HG03457 (cell line): ENCODE measurements around the gene PRDM1.
"Not testable (repeated sequence)": the region's sequence is repeated elsewhere in the genome, so short reads cannot be mapped to it uniquely, and the experiment has no call there.

ENCODE experiments used
- ATAC-seq: cut with Tn5 transposase; IDR thresholded peaks from one replicate; pipeline ENCODE4 v1.9.1; 2021; ENCODE audit warnings: moderate number of reproducible peaks; ENCODE audit not compliant: unreplicated experiment

Gene PRDM1

DNA sequence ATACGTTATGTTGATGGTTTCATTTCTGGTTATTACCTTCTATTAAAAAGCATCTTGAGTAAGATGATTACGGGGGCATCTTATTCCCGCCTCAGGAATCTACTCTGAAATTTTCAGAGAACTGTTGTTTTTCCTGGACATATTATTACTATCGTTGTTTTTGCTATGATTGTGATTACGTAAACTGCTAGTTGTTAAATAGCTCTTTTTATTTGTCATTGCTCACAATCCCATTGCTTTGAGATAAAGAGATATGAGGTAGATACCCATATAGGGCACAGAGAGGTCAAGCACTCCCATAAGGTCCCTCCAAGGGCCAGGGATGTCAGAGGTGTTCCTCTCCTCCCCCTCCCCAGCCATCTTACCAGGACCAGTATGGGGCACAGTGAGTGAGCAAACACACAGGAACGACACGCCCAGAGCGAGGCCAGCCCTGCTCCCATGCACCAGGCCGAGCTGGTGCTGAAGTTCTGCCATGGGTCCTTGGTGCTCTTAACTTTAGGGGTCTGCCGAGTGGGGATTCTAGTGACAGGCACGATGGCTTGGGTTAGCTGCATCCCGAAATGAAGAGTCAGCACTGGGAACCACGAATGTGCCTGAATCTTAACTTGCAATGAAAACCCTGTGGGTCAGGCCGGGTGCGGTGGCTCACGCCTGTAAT is 49.9 kb downstream of the PRDM1 start:
- no peak for ATAC-seq

DNA sequence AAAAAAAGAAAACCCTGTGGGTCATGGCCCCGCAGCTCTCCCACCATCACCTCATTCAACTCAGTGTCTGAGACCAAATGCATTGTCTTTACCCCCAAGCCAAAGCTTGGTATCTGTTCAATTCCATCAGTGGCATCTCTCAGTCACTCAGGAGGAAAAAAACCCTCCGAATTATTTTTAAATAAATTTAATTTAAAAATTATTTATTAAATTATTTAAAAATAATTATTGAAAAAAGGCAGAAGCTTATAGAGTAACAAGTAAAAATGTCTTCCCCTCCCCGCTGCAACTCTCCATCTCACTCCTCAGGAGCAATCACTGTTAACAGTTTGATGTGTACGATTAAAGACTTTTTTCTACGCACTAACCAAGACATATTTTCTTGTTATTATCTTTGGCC is 50.7 kb downstream of the PRDM1 start:
- no peak for ATAC-seq

DNA sequence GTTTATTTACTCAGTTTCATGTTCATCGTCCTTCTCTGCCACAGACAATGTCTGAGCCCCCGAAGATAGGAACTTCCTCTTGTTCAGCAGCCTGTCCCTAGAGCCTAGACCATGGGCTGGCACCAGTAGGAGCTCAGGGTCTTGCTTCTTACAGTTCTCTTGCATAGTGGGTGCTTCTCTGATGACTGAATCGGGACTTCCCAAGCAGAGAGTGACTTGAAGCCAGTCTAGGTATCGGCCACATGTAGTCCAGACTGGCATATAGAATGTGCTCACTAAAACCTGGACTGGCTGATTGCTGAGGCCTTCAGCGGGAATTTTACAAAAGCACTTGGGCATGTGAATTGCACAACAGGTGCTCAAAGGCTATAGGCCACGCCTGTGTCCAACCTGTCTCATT is 52.0 kb downstream of the PRDM1 start:
- ATAC-seq = no peak

DNA sequence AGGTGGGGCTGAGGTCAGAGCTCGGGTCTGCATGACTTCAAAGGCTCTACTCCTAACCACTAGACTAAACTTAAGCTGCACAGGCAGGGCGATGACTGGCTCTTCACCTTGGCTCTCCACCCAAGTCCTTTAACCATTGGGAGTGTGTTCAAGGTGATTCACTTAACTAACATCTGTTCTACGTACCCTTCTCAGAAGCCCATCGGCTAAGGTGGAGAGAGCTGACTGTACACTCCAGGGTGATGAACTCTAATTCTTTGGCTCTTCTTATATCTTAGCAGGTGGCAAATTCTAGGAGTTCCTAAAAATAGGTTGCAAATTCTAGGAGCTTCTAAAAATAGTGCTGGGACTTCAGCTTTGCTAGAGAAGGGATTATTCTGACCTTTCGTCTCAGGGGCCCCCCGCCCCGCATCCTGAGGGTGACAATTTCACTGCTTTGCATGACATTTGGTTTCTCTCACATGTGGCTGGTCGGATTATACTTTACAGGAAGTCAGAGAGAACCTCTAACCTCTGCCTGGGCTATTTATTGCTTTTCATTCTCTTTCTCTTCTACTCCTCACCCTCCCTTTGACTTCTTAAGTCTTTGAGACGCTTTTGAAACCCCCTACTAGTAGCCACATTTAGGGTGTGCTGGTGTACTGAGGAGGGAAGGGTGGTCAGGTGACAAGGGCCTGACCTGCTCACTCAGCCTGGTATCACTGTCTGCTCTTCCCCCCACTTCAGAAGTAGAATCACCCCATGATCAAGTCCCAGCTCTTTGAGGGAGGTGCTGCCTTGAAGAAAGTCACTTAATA is 55.5 kb downstream of the PRDM1 start:
- ATAC-seq = peak; percentile 83

DNA sequence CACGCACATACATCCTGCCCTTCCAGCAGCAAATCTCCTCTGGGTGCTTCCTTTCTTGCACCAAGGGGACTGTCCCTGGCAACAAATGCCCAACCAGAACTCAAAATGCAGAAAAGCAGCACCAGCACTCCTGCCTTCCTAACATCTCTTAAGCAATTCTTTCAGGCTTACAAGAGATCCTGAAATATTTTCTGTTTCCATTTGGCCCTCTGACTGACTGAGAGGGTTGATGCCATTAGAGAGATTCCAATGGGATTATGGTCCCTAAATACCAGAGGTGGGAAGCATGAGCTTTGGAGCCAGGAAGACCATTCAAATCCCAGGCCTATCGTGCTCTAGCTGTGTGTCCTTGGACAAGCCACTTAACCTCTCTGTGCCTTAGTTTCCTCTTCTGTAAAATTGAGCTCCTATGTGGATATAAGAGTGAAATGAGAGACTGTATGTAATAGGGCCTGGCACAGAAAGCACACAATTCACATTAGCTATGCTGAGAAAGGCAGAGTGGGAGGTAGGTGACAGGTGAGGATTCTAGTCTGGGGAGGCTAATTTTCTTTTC is 56.8 kb downstream of the PRDM1 start:
- ATAC-seq = no peak

DNA sequence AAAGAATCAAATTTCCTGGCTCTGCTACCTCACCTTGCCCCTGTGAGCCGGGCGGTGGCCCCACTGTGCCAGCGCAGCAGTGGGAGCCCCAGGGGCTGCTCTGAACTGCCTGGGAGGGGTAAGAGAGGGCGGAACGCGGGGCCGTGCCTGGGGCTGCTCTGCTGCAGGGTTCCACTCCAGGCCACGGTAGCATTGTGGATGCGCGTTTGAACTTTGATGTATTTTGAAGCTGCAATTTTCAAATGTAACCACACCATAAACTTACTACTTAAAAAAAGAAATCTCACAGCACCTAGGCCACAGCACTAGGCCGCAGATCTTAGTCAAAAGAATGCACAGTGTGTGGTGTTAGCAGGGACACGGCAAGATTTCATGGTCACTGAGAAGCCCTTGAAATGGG is 57.5 kb downstream of the PRDM1 start:
- ATAC-seq = no peak

DNA sequence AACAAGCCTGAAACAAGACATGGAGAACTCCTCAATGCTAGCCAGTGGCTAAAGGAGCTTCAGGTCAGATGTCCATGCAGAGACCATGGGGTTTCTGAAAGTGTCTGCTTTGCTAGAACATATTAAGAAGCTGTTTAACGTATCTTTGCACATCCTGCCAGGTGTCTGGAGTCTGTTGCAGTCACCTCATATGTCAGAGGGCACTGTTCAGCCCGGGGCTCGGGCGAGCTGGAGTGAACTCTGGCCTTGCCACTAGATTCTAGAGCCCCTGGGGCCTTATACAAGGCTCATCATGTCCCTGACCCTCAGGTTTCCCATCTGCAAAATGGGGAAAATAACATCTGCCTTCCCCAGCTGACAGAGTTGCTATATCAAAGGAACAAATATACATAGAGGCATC is 59.0 kb downstream of the PRDM1 start:
- ATAC-seq = no peak

DNA sequence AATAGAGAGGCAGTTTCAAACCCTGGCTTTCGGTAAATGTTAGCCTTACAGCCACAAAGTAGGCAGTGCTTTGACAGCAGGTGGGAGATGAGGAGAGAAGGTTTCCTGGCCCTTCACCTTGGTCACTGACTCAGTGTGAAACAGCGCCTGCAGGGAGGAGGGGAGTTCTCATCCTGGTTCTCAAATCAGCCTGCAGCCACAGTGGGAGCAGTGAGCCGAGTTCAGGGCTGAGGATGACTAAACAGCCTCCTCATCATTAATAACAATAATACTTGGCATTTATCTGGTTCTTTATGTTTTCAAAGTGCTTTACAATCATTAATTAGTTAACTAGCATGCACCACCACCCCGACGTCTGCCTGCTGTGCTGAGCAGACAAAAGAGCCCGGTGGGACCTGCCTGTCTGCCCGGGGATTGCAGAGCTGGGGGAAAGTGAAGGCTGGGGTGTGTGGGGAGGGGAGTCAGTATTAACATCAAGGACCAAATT is 59.6 kb downstream of the PRDM1 start:
- ATAC-seq = no peak

DNA sequence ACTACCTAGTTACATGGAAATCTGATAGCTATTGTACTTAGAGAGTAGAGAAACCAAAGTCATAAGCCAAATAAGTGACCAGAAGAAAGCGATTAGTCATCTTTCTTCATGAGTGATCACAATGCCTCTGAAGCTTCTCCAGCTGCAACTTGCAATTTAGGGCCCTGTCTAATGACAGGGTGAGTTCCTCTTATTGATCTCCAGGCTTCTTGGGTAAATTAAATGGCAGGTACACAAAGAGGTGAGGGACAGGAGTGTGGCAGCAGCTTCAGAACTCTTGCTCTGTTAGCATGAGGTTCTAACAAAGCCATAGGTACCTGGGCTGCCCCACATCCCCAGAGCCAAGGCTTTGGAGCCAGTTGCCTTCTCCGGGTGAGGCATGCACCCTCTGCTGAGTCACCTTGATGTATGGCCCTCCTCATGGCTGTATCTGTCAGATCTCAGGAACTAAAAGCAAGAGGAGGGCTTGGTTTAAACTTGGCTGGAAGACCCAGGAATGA is 60.8 kb downstream of the PRDM1 start:
- ATAC-seq = no peak

DNA sequence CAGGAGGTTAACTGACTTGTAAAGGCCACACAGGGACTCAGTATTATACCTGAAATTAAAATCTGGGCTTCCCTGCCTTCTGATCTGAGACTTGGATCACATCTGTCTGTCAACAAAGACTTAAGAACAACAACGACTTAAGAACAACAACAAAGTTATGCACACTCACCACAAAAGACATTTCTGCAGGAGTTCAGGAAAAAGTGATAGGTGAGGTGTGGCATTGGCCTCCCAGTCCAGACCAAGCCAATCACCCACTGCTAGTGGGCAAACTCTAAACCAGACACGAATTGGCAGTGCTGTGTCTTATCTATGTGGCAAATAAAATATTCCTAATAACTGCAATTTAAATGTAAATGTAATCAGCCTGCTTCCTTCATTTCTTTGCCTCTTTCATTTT is 61.3 kb downstream of the PRDM1 start:
- ATAC-seq = no peak

DNA sequence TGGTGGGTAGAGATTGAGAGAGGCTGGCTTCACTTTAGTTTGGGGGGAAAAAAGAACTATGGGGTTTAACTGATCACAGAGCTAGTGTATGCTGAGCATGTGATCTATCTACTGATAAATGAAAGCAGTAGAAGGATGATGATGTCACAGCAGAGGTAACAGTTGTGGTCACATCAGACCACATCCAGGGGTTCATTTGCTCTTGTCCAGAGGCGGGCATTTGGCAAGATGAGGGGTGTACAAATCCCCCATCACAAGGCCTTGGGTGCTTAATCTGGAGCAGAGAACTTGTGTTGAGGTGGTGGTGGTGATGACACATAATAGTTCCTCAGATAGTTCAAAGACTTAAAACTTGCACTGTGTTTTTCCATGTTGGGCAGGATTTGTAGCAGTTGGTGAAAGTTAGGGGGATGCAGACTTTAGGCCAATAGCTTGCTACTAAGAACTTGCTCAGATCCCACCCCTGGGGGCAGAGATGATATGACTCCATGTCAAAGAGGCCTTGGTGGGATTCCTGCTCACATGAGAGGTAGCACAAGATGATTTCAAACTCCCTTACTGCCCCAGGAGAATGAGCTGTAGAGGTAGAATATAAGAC is 63.4 kb downstream of the PRDM1 start:
- ATAC-seq = no peak

DNA sequence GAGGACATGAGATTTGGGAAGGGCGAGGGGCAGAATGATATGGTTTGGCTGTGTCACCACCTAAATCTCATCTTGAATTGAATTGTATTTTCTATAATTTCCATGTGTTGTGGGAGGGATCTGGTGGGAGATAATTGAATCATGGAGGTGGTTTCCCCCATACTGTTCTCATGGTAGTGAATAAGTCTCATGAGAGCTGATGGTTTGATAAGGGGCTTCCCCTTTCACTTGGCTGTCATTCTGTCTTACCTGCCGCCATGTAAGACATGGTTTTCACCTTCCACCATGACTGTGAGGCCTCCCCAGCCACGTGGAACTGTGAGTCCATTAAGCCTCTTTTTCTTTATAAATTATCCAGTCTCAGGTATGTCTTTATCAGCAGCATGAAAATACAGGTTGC is 66.3 kb downstream of the PRDM1 start:
- not testable (repeated sequence) for ATAC-seq

DNA sequence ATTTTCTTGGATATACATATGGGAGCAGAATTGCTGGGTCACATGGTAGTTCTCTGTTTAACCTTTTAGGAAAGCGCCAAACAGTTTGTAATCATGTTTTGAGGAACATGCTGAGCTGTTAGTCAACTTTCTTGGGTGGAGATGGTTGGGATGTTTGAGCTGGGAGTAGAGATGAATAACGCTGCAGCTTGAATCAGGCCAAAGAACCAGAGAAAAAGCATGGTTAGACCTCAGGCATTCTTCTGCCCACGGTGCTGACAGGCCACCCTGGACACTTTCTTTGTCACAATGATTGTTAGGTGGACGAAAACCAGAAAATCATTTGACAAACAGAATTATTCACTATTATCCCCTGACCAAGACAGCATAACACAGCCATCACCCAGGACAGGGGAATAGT is 66.8 kb downstream of the PRDM1 start:
- ATAC-seq = no peak

DNA sequence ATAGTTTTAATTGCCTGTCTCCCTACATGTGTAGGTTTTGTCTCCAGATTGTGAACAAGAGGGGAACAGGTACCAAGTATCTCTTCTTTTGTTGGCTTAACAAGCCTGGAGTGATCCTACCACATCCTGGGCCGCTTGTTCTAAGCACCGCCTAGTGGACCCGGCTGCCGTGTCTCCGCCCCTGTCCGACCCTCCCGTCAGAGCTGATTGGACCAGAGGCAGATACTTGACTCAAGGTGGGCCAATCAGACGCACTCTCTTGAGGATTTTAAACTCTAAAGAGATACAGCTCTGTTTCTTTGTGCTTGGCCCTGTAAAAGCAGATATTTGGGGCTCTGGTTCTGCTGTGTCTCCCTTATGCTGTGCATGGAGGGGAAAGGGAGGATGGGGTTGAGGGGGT is 68.2 kb downstream of the PRDM1 start:
- ATAC-seq = no peak

DNA sequence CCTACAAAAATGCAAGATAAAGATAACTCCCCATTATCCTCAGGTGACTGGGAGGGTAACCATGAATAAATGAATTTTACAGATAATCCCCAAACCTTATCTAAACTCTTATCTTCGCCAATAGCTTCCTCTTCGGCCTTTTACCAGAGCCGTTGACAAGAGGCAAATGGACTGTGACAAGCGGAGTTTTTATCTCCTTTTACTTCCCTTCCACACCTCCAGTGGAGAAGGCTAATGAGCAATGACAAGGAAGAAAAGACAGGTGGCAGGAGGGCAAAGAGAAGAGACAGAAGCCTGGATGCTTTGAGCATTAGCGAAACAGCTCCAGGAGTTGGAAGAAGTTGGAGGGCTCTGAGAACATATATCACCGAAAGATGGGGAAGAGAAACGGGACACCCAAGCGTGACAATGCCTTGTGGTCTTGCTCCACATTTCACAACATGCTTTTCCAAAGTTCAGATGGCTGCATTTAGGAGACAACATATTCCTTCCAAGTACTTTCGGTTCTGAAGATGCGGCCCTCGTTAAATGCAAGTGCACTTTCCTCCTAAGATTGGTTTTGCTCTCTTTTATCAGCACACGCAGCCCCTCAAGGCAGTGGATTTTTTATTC is 69.2 kb downstream of the PRDM1 start:
- ATAC-seq = no peak

DNA sequence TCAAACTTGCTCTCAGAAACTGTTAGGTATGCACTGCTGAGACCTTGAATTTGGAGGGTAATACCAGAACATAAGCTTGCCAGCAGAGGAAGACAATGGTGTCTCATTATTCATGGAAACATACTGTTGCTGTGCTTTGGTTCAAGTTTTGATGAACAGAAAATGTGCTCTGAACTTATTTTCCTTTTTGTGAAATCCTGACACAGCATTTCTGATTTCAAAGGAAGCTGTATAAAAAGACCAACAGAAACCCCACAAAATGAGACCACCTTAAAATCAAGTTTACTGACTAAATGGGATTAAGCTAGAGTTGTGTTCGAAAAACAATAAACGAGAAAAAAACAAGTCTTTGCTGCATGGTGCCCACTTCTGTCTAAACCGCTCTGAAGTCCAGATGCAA is 70.3 kb downstream of the PRDM1 start:
- ATAC-seq = no peak

DNA sequence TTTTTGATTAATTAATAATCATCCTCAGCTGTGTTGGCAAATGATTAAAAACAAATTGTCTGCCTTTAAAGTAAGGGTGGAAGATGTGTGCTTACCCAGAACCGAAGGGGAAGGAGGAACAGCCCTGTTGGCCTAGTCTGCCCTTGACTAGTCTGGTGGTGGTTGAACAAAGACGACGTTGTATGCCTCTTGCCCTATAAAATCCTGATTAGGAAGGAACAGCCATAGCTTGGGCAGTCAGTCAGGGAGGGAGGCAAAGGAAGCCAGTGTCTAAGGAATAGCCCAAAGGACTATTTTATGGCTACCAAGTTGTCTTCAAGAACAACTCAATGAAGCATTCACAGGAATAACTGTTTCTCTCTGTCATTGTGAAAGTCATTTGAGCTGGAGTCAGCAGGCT is 70.7 kb downstream of the PRDM1 start:
- no peak for ATAC-seq

DNA sequence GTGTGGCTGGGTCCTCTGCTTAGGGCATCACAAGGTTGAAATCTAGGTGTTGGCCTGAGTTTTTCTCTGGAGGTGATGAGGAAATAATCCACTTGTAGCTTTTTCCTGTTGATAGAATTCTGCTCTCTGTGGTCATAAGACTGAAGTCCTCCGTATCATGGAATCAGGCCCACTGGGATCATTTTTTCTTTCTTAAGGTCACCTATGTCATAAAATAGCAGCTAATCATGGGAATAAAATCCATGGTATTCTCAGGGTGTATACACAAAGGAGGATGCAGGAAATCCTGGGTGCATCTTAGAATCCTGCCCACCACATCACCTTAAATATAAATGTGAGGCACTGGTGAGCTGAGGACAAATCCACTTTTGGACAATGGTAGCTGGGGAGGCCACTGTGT is 72.7 kb downstream of the PRDM1 start:
- no peak for ATAC-seq
